A673 (cell line): ENCODE data around the gene TOR2A.

Experiments used
- EZH2 ChIP-seq: fragments of 200-600 bp; sonication (generic); IDR thresholded peaks from 2 replicates; pipeline ENCODE4 v1.6.1; 2017; ENCODE audit warnings: borderline replicate concordance, low read depth, mild to moderate bottlenecking, mixed read lengths, antibody characterized with exemption, low read length; ENCODE audit not compliant: poor library complexity, severe bottlenecking
- TF ChIP-seq, protein P1 (sequence below): fragments of 300-800, 200-600 bp; sonication (generic); conservative IDR thresholded peaks from 2 replicates; pipeline ENCODE4 v1.5.1; 2017; ENCODE audit warnings: low read depth, mild to moderate bottlenecking, antibody characterized with exemption, low read length, moderate library complexity, mixed read lengths

DNA sequence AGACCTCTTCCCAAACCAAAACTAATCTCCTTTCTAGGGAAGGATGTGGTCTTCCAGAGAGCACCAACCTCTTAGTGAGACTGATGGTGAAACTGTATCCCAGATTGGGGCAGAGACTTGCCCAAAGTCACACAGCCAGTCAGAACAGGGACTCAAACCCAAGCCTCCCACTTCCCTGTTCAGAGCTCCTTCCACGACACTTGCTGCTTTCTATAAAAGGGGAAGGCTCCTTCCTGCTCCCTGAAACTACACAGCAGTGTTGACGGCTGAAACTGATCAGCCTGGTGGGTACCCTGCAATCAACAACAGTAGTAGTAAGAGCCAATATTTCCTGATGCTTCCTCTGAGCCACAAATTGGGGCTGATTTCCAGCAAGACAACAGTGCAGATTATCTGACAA, 1.5 kb downstream of the TOR2A start:
- TF ChIP-seq, protein P1, sequence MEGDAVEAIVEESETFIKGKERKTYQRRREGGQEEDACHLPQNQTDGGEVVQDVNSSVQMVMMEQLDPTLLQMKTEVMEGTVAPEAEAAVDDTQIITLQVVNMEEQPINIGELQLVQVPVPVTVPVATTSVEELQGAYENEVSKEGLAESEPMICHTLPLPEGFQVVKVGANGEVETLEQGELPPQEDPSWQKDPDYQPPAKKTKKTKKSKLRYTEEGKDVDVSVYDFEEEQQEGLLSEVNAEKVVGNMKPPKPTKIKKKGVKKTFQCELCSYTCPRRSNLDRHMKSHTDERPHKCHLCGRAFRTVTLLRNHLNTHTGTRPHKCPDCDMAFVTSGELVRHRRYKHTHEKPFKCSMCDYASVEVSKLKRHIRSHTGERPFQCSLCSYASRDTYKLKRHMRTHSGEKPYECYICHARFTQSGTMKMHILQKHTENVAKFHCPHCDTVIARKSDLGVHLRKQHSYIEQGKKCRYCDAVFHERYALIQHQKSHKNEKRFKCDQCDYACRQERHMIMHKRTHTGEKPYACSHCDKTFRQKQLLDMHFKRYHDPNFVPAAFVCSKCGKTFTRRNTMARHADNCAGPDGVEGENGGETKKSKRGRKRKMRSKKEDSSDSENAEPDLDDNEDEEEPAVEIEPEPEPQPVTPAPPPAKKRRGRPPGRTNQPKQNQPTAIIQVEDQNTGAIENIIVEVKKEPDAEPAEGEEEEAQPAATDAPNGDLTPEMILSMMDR, result no peak
- no peak for TF ChIP-seq EZH2
